Activated CD4-positive, alpha-beta T cell treated with anti-CD3 and anti-CD28 coated beads, Interleukin-2, Interleukin-4, amounts not matched to agents 100 ng/mL and 50 ng/mL, durations not matched to agents 16 hours and 8 hours (primary cell): ENCODE measurements around the gene CD151.

Source experiments
- DNase-seq: peaks from one replicate; pipeline ENCODE4 v3.0.0-alpha.2; 2020; ENCODE audit warnings: low spot score

CD151 gene

GRCh38 chr11:843086-843734 is 10.5 kb downstream of the CD151 start:
- no peak for DNase-seq

- no peak for DNase-seq
These were observed 11.3 kb downstream of the CD151 start for GRCh38 chr11:843818-844692.

GRCh38 chr11:844693-845644 is 12.2 kb downstream of the CD151 start:
- no peak for DNase-seq

GRCh38 chr11:845872-846495 is 13.2 kb downstream of the CD151 start:
- no peak for DNase-seq

GRCh38 chr11:846496-847098 is 13.8 kb downstream of the CD151 start:
- DNase-seq, result no peak

GRCh38 chr11:847876-848275 is 15.1 kb downstream of the CD151 start:
- no peak for DNase-seq

- peak; percentile 71 for DNase-seq
These were observed 15.7 kb downstream of the CD151 start for GRCh38 chr11:848380-848931.

- no peak for DNase-seq
These were observed 16.5 kb downstream of the CD151 start for GRCh38 chr11:849104-849824.

- no peak for DNase-seq
These were observed 17.4 kb downstream of the CD151 start for GRCh38 chr11:849951-850774.

- peak; percentile 22 for DNase-seq
These were observed 18.3 kb downstream of the CD151 start for GRCh38 chr11:850775-851763.

GRCh38 chr11:852762-853161 is 20.0 kb downstream of the CD151 start:
- DNase-seq, result no peak

- DNase-seq, result no peak
These were observed 21.1 kb downstream of the CD151 start for GRCh38 chr11:853682-854448.

GRCh38 chr11:854601-855329 is 22.0 kb downstream of the CD151 start:
- DNase-seq, result no peak

GRCh38 chr11:855330-855674 is 22.6 kb downstream of the CD151 start:
- no peak for DNase-seq

- DNase-seq, result no peak
These were observed 23.0 kb downstream of the CD151 start for GRCh38 chr11:855796-856195.

- DNase-seq, result no peak
These were observed 23.6 kb downstream of the CD151 start for GRCh38 chr11:856397-856796.
